ENCODE measurements around the gene PRR7.

Gene PRR7

DNA sequence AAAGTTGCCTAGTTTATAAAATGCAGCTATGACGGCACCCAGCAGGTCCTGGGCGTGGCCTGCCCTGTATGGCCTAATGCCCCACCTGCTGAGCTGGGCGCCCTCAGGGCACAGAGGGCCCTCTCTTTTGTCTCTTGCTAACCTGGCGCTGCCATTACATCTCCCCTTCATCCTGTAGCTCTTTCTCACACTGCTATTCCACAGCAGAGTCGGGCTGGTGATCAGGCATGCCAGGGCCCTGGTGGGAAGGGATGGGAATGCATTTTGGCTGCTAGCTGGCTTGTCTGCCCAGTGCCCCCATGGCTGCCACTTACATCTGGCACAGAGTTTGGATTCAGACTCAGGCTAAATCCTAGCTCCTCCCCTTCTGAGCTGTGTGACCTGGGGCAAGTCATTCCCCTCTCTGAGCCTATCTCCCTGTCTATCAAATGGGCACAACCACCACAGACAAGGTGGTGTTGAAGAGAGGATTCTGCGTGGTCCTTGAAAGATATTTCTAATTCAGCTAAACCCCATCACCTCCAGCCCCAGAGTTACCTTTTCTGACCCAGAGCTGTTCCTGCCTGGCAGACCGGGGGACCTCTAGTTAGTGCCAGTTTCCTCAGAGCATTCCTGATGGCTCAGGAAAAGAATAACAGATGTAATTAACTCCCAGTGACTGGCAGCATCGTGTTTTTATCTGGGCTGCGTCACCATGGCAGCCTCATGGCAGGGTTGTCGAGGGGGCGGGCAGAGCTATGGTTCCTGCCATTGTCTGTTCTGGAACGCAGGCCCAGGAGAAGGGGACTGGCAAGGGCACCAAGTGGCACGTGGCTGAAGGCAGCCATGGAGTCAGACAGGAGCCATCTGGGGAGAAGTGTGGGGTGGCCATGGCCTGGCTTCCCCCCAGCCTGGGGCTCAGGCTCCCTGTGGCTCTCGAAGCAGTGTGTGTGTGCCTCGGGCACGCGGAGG, 6.3 kb downstream of the PRR7 start:
- no peak for DNase-seq (ENCODE audit: low read depth)

DNA sequence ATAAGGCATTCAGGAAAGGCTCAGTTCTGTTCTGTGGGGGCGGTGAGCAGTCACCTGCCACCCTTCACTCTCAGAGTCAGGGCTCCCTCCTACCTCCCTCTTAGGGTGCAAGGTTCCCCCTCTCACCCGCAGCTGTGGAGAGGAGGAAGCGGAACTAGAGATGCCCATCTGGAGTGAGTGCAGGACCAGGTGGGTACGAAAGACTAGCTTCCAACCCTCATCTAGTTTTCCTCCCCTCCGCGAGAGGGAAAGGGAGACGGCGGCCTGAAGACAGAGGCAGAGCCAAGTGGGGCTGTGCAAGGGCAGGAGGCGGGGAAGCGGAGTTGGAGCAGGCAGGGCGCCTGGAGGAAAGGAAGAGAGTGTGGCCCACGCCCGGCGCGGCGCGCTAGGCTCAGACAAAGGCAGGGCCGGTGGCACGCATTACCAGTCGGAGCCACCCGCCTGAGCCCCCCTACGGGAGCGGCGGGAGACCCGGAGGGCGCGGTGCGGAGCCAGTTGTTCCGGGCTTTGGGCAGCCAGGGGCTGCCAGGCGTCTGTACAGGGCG, 7.3 kb downstream of the PRR7 start:
- no peak for DNase-seq (ENCODE audit: low read depth)

GRCh38 chr5:177454397-177455035, 7.9 kb downstream of the PRR7 start:
- DNase-seq (ENCODE audit: low read depth), result peak; percentile 71

DNA sequence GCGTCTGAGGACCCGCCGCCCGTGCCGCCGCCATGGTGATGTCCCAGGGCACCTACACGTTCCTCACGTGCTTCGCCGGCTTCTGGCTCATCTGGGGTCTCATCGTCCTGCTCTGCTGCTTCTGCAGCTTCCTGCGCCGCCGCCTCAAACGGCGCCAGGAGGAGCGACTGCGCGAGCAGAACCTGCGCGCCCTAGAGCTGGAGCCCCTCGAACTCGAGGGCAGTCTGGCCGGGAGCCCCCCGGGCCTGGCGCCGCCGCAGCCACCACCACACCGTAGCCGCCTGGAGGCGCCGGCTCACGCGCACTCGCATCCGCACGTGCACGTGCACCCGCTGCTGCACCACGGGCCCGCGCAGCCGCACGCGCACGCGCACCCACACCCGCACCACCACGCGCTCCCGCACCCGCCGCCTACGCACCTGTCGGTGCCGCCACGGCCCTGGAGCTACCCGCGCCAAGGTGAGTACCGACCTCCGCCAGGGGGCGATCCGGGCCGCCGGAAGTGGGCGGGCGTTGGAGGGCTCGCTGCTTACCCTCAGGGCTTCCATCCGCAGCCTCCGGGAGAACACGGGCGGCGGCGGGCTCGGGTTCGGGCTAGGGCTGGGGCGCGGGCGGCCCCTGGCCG, 8.5 kb downstream of the PRR7 start:
- DNase-seq (ENCODE audit: low read depth), result peak; percentile 40

DNA sequence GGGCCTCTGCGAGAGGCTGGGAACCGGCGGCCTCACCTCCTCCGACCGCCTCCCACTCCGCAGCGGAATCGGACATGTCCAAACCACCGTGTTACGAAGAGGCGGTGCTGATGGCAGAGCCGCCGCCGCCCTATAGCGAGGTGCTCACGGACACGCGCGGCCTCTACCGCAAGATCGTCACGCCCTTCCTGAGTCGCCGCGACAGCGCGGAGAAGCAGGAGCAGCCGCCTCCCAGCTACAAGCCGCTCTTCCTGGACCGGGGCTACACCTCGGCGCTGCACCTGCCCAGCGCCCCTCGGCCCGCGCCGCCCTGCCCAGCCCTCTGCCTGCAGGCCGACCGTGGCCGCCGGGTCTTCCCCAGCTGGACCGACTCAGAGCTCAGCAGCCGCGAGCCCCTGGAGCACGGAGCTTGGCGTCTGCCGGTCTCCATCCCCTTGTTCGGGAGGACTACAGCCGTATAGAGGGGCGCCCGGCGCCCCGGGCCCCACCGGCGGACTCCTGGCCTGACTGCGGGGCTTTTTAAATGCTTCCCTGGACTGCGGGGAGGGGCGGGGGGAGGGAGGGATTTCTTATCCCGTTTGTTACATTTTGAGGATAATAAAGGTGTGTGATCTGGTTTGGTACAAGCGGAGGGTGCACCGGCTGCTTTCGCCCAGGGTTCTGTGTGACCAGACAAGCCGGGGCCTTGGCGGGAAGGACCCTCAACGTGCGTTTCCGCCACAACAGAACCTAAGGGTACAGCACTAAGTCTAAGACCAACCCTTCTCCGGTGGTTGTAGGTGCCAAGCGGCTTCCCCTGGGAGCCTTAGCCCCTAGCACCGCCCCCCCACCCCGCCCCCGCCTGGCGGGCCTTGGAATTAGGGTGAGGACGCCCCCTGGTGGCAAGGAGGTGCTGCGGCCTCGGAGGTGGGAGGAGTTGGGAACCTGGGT, 9.3 kb downstream of the PRR7 start:
- DNase-seq (ENCODE audit: low read depth), result peak; percentile 78

DNA sequence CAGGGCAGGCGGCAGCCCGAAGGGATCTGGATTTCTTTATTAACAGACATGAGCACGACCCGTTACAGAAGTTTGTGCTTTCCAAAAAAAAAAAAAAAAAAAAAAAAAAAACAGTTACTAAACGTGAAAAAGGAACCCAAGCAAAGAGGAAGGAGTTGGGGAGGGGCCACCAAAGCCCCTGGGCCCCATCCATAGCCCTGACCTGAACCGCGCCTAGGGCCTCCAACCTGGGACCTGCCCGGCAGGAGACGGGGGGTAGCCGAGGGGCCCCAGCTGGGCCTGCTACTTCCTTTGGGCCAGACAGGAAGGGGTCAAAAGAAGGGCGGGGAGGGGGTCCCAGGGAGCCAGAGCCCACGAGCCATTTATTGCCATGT, 10.0 kb downstream of the PRR7 start:
- no peak for DNase-seq (ENCODE audit: low read depth)

- peak; percentile 98 for DNase-seq (ENCODE audit: low read depth)
Observed at GRCh38 chr5:177456976-177457851, 10.6 kb downstream of the PRR7 start.

DNA sequence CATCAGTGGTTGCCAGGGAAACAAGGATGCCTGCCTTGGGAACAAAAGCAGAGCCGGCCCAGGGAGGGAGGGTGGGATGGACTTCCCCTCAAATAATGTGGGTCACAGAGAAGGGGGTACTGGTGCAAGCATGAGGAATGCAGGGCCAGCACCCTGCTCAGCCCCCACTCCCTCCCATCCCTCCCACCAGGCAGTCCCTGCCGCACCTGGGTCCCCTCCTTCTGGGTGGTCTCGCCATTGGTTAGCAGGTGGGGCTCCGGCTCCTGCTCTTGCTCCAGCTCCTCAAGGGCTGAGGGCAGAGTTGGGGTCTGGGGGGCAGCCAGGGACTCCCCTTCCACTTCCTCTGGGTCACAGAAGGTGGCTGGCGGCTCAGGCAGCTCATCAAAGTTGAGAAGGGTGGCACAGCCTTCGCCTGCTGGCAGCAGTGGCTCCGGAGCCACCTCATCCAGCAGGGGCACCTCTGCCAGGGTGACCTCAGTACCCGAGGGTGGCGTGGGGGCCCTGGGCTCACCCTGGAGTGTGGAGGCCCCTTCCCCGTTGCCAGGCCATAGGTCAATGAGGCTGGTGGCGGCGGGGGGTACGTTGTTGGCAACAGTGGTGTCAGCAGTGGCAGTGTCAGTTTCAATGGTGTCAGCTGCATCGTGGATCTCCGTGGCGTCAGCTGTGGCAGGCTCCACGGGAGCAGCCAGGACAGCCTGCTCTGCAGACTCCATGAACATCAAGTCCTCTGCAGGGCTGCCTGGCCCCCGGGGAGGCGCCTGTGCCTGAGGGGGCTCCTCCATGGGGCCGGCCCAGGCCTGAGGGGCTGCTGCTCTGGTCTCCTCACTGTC, 11.5 kb downstream of the PRR7 start:
- no peak for DNase-seq (ENCODE audit: low read depth)

DNA sequence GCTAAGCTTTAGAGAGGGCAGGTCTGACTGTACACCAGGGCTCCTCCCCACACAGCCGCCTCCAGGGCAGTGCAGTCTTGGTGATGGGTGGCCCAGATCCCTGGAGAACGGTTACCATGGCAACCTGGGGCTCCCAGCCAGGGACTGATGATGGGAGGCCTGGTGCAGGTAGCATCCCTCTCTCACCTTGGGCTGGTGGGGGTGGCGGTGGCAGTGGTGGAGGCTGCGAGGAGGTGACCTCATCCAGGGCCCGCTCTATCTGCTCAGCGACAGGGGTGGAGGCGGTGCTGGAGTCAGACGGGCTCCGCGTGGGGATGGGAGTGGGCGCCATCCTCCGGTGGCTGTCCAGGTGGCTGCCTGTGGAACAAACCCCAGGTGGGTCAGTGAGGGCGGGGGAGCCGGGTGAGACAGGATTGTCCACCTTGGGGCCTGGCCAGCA, 12.3 kb downstream of the PRR7 start:
- DNase-seq (ENCODE audit: low read depth), result peak; percentile 40

DNA sequence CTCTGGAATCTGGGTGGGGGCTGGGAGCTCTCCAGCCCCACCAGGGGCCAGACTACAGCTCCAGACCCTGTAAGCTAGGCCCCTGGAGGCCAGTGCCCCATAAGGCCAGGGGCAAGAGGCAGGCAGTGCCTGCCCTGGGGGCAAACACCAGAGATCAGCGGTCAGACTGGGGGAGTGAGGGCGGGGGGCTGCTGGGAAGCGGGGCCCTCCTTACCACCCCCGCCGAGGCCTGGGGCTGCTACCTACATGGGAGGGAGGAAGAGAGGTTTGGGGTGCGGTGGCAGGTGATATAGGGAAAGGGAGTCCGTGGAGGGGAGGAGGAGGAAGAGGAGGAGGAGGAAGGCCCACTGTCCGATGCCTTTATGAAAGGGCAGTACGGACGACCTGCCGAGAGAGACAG, 12.7 kb downstream of the PRR7 start:
- DNase-seq (ENCODE audit: low read depth), result no peak

DNA sequence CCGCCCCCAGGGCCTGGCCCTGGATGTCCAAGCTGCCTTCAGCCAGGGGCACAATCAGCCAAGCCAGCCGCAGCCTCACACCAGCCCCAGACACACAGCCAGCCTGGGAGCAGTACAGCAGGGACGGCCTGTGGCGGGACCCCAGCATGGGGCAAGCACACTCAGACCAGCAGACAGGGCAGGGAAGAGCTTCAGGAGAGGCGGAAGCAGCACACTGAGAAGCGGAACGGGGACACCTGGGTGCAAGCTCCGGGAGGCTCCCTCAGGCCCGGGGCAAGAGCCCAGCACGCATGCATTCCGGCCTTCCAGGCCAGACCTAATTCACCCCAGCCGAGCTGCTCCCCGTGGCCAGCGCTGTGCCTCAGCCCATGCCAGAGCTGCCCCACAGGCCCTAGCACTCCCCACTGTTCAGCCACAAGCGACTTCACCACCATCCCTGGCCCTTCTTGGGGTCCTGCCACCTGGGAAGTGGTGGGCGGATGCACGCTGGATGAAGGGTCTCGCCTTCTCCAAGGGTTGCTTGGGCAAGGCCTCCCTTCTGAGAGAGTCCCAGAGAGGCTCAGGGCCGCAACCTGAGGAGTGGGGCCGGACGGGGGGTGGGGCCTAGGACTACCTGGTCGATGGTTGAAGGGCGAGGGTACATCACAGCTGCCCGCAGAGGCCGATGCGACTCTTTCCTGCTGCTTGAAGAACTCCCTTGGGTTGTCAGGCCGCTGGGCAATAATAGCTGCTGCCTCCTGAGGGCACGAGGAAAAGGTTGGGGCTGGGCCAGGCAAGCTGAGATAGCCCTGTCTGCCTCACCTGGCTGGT, 13.4 kb downstream of the PRR7 start:
- DNase-seq (ENCODE audit: low read depth), result no peak

- no peak for DNase-seq (ENCODE audit: low read depth)
Observed at GRCh38 chr5:177462021-177462670, 15.5 kb downstream of the PRR7 start.

DNA sequence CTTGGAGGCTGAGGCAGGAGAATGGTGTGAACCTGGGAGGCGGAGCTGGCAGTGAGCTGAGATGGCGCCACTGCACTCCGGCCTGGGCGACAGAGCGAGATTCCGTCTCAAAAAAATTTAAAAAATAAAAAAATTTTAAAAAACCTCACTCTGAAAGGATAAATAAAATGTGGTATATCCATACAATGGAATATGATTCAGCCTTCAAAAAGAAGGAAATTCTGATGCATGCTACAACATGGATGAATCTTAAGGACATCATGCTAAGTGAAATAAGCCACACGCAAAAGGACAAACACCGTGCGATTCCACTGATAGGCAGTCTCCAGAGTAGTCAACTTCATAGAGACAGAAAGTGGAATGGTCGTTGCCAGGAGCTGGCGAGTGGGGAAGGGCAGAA, 18.4 kb downstream of the PRR7 start:
- DNase-seq (ENCODE audit: low read depth), result no peak

GRCh38 chr5:177466861-177467260, 20.2 kb downstream of the PRR7 start:
- DNase-seq (ENCODE audit: low read depth), result no peak

- DNase-seq (ENCODE audit: low read depth), result no peak
Observed at GRCh38 chr5:177467436-177467835, 20.8 kb downstream of the PRR7 start.

DNA sequence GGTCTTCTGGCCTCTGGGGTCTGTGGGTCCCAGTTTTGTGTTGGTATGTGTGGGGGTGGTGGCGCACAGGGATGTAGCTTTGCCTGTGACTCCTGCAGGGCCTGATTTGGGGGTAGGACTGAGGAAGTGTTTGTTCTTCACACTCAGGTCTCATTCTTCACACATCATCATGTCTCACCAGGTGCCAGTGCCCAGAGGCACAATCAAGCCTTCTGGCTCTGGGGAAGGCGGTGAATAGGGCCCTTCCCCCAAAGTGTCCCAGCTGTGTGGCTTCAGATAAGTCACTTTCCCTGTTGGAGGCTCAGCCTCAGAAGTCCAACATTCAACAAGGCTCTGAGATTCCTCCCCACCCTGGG, 21.7 kb downstream of the PRR7 start:
- DNase-seq (ENCODE audit: low read depth), result no peak

- peak; percentile 68 for DNase-seq (ENCODE audit: low read depth)
Observed at GRCh38 chr5:177468685-177469628, 22.3 kb downstream of the PRR7 start.

All from amniotic epithelial cell (primary cell).